Sigmoid colon (tissue), 7 donors: ENCODE data around the gene BRD9. TPM values are rescaled to one million over a fixed set of nuclear protein-coding genes. Genes with fewer than 3 reads are reported as not detected.

Source experiments
- DNase-seq: peaks from one replicate; pipeline ENCODE4 v3.0.0-alpha.2; 2019
- H3K27ac ChIP-seq, 4 donors: fragments of 200-600 bp; sonication (generic); one replicate each; pipeline ENCODE4 v1.5.1; 2016 to 2019; ENCODE audit warnings: mild to moderate bottlenecking in 1 of 4
- H3K27me3 ChIP-seq, 3 donors: fragments of 200-600 bp; sonication (generic); one replicate each; pipeline ENCODE4 v1.5.1; 2019; ENCODE audit warnings: mild to moderate bottlenecking in 1 of 3
- H3K36me3 ChIP-seq, 4 donors: fragments of 200-600 bp; sonication (generic); one replicate each; pipeline ENCODE4 v1.5.1; 2016 to 2019
- H3K4me1 ChIP-seq, 4 donors: fragments of 200-600 bp; sonication (generic); one replicate each; pipeline ENCODE4 v1.5.1; 2017 to 2019
- H3K4me3 ChIP-seq, 4 donors: fragments of 200-600 bp; sonication (generic); one replicate each; pipeline ENCODE4 v1.5.1; 2017 to 2019; ENCODE audit warnings: mild to moderate bottlenecking in 2 of 4, moderate library complexity in 1 of 4
- H3K9me3 ChIP-seq, 4 donors: fragments of 200-600 bp in 3 of 4; sonication (generic) in 3 of 4; one replicate each; pipeline versions ENCODE4 v1.5.1 to v1.6.1; 2013 to 2019
- CTCF ChIP-seq, 4 experiments: fragments of 450-650 bp in 3 of 4; fragments of 200-600 bp in 1 of 4; IDR thresholded peaks; one replicate each; pipeline ENCODE4 v1.5.1; 2016 to 2019; ENCODE audit warnings: antibody characterized with exemption in 4 of 4, mild to moderate bottlenecking in 3 of 4, moderate library complexity in 2 of 4
- EP300 ChIP-seq, 4 donors: sonication (generic); formaldehyde crosslinking; IDR thresholded peaks; one replicate each; pipeline ENCODE4 v1.6.1; 2017; ENCODE audit warnings: antibody characterized with exemption in 4 of 4
- POLR2A ChIP-seq, 2 donors: fragments of 450-650 bp; IDR thresholded peaks; one replicate each; pipeline ENCODE4 v1.6.1; 2016; ENCODE audit warnings: antibody characterized with exemption in 2 of 2, mild to moderate bottlenecking in 2 of 2, moderate library complexity in 2 of 2
- POLR2AphosphoS5 ChIP-seq, 4 donors: sonication (generic); formaldehyde crosslinking; IDR thresholded peaks; one replicate each; pipeline ENCODE4 v1.6.1; 2017; ENCODE audit warnings: antibody characterized with exemption in 4 of 4
- WGBS, 2 donors: extraction: QIAGEN DNeasy Blood & Tissue Kit; methylation state at CpG; one replicate each; pipeline ENCODE4 v1.1.7; 2013; 5-methylcytosine and 5-hydroxymethylcytosine counted together
- intact Hi-C: fragments of 100-400 bp; cut with DNase I; formaldehyde crosslinking; loops from one replicate; pipeline ENCODE4 v1.15.1; 2023
- polyA plus RNA-seq, 3 donors: library from polyadenylated mRNA; stranded (reverse); fragments of 200-250 nt; gene quantifications; one replicate each; pipeline ENCODE4 v1.2.3, GENCODE V29; 2013
- total RNA-seq, 4 donors: library from RNA; depleted of rRNA; stranded (reverse); fragments of >200 nt; gene quantifications; one replicate each; pipeline ENCODE4 v1.1.0, GENCODE V29; 2016
- donor health status: healthy with polysubstance abuse.
- donor health status: Bipolar disorder and iron deficiency.
- donor health status: healthy.

BRD9 gene
- total and polyA plus RNA-seq, 7 donors: 12.9 to 38.8 (median 22.4) TPM

- no peaks in the 10 kb centered on the region for H3K27me3 ChIP-seq
- no peak overlapping the region for H3K4me3 ChIP-seq
- DNase-seq: no peak
- H3K36me3 ChIP-seq: no peaks in the 10 kb centered on the region
- intact Hi-C loops: no loop called here
- H3K9me3 ChIP-seq: no peaks in the 10 kb centered on the region
- TF ChIP-seq EP300 (IDR thresholded peaks at IDR 0.05) (no peak), POLR2AphosphoS5 (IDR thresholded peaks at IDR 0.05) (no peak), POLR2A (IDR thresholded peaks at IDR 0.05) (no peak), CTCF (IDR thresholded peaks at IDR 0.05) (no peak)
- no peak overlapping the region for H3K27ac ChIP-seq
- H3K4me1 ChIP-seq: peaks cover 0 to 4% (median 2%) of the 10 kb centered on the region in 4 donors
- WGBS, 2 donors: 92 to 93% methylated on average over 16 of the region's 16 CpGs
These were observed 9.7 kb upstream of the BRD9 start for GRCh38 chr5:902129-902916.

GRCh38 chr5:900781-901180 lies 8.2 kb upstream of the BRD9 start:
- Histone ChIP-seq H3K27ac (no peak overlapping the region), H3K9me3 (no peaks in the 10 kb centered on the region), H3K36me3 (no peaks in the 10 kb centered on the region), H3K4me1 (peaks cover 0 to 4% (median 2%) of the 10 kb centered on the region in 4 donors), H3K27me3 (no peaks in the 10 kb centered on the region), H3K4me3 (no peak overlapping the region)
- intact Hi-C loops: no loop called here
- no peak for DNase-seq
- WGBS, 2 donors: 88 to 92% methylated on average over 4 of the region's 4 CpGs
- TF ChIP-seq POLR2AphosphoS5 (IDR thresholded peaks at IDR 0.05): no peak
- TF ChIP-seq POLR2A (IDR thresholded peaks at IDR 0.05): no peak
- TF ChIP-seq EP300 (IDR thresholded peaks at IDR 0.05): no peak
- no peak for TF ChIP-seq CTCF (IDR thresholded peaks at IDR 0.05)

- Histone ChIP-seq H3K9me3 (no peaks in the 10 kb centered on the region), H3K4me3 (no peak overlapping the region), H3K27me3 (no peaks in the 10 kb centered on the region), H3K27ac (no peak overlapping the region), H3K36me3 (peaks cover 2 to 27% (median 14%) of the 10 kb centered on the region in 4 donors), H3K4me1 (peaks cover 0 to 26% (median 21%) of the 10 kb centered on the region in 4 donors)
- TF ChIP-seq CTCF (IDR thresholded peaks at IDR 0.05): no peak
- TF ChIP-seq POLR2A (IDR thresholded peaks at IDR 0.05): no peak
- DNase-seq: peak; percentile 48
- WGBS, 2 donors: 43 to 73% methylated on average over 9 of the region's 9 CpGs
- intact Hi-C loops: loop anchor here (2.0 to 5.0 kb wide), 3 partner anchors 109 to 451 kb away; partner anchors contain the start of genes EXOC3 and ZDHHC11B
These were observed 1.1 kb upstream of the BRD9 start for GRCh38 chr5:893711-894110.

GRCh38 chr5:893137-893506 lies 521 bp upstream of the BRD9 start:
- peak overlapping the region in 2 of 4 donors; percentile 83 to 92 for H3K27ac ChIP-seq
- TF ChIP-seq CTCF (IDR thresholded peaks at IDR 0.05): no peak
- TF ChIP-seq POLR2A (IDR thresholded peaks at IDR 0.05): no peak
- no peak for TF ChIP-seq EP300 (IDR thresholded peaks at IDR 0.05)
- TF ChIP-seq POLR2AphosphoS5 (IDR thresholded peaks at IDR 0.05): no peak

More at GRCh38 chr5:893137-893506, 521 bp upstream of the BRD9 start:
- WGBS, 2 donors: 1 to 3% methylated on average over 31 of the region's 31 CpGs
- H3K9me3 ChIP-seq: no peaks in the 10 kb centered on the region
- intact Hi-C loops: loop anchor here (2.0 to 5.0 kb wide), 3 partner anchors 108 to 451 kb away; partner anchors contain the start of genes EXOC3 and ZDHHC11B
- no peaks in the 10 kb centered on the region for H3K27me3 ChIP-seq
- peaks cover 0 to 26% (median 21%) of the 10 kb centered on the region in 4 donors for H3K4me1 ChIP-seq
- peak overlapping the region; percentile 76 to 96 (median 89) for H3K4me3 ChIP-seq
- peak; percentile 62 for DNase-seq
- peaks cover 8 to 33% (median 16%) of the 10 kb centered on the region in 4 donors for H3K36me3 ChIP-seq
